Measurements from ENCODE around the gene DHTKD1.

DNA sequence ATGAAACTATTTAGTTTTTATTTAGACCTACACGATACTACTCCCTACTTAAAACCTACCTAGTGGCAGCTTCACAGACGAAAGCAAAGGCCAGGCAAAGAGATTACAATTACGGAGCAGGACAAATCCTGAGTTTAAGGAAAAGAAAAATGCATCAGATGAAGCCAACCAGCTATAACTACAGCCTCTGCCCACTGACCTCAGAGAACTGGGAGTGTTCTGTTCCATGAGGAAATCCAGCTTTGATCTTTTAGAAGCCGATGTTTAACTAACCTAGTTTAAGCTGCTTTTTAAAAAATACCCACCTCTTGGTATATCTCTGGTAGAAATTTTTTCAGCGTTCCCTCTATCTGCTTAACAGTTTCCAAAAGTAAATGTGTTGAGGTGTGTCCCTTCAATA, 23.2 kb upstream of the DHTKD1 start:
- no peak for TF ChIP-seq YY1 (IDR thresholded peaks at IDR 0.05; ENCODE audit: low read depth)
- TF ChIP-seq, protein P1, sequence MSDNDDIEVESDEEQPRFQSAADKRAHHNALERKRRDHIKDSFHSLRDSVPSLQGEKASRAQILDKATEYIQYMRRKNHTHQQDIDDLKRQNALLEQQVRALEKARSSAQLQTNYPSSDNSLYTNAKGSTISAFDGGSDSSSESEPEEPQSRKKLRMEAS (IDR thresholded peaks at IDR 0.05) = no peak
